ENCODE results near the gene SYT9.

Gene SYT9

DNA sequence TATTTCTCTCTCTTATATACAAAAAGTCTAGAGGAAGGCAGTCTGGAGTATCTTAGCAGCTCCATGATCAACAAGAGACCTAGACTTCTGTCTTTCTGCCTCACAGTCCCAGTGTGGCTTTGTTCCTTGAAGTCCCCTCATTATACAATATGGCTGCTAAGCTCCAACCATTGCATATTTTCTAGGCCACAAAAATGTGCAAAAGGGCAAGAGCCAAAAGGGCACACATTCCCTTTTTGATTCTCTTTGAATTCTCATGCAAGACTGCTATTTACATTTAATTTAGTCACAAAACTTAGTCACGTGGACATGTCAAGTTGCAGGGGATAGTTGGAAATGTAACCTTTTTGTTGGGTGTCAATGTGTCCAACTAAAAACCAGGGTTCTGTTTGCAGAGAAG lies 169.4 kb downstream of the SYT9 start:
- no peak for DNase-seq (ENCODE audit: low read depth in 2 of 3, low spot score in 1 of 3)

DNA sequence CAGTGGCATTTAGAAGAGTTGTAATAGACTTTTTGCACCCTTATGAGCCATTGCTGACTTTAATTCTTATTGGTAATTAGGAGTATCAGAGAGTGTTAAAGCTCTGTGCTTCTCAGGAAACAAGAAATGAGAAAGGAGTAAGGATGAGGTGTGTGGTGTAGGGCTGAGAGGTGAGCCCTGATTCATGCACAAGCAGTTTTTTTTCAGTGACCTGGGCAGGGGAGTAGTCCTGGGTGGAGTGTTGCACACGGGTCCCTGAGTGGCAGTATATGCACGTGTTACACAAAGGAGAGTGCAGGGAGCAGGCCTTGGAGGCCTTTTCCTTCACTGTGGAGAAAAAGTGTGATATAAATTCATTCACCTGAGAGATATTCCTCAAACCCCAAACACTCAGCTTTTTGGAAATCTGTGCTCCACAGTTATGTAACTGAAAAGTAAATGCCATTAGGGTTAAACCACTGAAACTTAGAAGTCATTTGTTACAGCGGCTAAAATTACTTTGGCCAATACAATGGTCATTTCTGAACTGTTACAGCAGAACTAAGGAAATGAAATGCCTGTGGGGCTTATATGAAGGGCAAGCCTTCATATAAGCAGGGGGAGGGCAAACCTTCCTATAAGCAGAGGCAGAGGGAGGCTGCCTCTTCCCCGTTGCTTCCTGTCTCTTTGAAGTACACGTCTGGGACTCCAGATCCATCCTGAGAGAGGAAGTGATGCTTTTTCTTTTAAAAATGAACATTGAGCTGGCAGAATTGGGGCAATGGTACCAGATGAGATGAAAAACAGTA lies 171.0 kb downstream of the SYT9 start:
- DNase-seq (ENCODE audit: low read depth in 2 of 3, low spot score in 1 of 3) = no peak

DNA sequence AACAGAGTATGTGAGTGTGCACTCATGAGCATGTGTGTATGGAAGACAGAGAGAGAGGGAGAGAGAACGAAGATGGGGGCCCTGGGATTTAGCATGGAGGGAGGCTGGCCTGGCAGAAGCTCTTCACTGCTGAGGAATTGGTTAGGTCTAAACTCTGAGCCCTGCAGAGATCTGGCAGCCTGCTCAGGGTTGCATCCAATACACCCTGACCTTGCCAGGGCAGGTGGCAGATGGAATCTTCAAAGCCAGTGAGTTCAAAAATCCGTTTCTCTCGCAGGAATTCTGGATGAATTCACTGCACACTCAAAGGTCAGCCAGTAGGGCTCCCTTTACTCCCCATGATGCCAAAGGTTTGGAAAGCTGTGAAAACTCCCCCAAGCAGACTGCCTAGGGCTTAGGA lies 172.2 kb downstream of the SYT9 start:
- DNase-seq (ENCODE audit: low read depth in 2 of 3, low spot score in 1 of 3) = no peak

DNA sequence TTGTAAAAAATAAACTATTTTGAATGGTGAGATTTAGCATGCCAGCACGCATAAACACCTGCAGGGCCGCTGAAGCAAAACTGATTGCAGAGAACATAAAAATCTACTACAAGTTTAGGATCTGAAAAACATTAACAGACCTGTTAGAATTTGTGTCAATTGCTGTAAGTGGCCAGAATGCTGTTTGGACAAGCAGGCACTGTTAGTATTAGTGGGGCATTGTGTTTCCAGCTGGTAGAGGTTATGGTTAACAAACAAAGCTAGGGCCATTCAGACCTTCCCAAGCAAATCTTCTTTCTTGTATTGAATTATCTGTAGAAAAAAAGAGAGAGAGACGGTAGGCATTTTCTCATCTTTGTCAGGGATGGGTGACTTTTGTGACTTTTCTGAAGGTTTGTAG lies 176.0 kb downstream of the SYT9 start:
- no peak for DNase-seq (ENCODE audit: low read depth in 2 of 3, low spot score in 1 of 3)

DNA sequence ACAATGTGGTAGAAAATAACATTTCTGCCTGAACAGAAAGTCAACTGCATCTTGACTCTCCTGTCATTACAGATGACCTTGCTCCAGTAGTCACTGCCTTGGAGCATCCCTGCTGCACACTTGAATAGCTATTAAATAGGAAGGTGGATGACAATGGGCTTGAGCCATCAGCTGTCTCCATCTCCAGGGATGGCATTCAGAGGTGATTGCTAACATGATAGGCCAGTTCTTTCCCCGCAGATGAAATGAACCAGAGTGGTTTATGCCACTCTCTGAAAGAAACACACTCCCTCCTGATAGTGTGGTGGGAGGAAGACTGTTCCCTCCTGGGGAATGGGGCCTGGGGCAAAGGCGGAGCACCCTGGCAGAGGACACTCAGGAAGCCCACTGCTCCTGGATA lies 176.5 kb downstream of the SYT9 start:
- no peak for DNase-seq (ENCODE audit: low read depth in 2 of 3, low spot score in 1 of 3)

DNA sequence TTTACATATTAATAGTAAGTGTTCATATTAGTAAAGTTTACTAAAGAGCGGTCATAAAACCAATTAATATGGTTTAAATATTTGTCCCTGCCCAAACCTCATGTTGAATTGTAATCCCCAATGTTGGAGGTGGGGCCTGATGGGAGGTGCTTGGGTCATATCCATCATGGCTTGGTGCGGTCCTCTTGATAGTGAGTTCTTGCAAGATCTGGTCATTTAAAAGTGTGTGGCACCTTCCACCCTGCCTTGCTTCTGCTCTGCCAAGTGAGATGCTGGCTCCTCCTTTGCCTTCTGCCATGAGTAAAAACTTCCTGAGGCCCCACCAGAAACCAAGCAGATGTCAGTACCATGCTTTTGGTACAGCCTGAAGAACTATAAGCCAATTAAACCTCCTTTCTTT lies 178.8 kb downstream of the SYT9 start:
- DNase-seq (ENCODE audit: low read depth in 2 of 3, low spot score in 1 of 3) = no peak

DNA sequence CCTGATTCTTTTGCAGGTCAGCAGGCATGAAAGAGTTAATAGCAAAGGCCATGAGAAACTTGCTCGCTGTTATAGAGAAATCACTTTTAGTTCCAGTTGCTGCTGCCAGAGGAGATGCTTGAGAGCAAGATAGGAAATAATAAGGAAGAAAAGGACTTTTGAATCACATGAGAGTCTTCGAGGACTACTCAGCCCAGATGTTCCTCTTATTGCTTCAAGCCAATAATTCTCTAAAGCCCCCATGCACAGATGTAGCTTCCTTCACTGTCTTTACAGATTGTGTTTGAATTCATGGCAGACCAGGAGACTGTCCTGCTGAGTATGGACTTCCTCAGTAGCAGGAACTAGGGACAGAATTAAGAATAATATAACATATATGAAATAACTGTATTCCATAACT lies 183.5 kb downstream of the SYT9 start:
- no peak for DNase-seq (ENCODE audit: low read depth in 2 of 3, low spot score in 1 of 3)

DNA sequence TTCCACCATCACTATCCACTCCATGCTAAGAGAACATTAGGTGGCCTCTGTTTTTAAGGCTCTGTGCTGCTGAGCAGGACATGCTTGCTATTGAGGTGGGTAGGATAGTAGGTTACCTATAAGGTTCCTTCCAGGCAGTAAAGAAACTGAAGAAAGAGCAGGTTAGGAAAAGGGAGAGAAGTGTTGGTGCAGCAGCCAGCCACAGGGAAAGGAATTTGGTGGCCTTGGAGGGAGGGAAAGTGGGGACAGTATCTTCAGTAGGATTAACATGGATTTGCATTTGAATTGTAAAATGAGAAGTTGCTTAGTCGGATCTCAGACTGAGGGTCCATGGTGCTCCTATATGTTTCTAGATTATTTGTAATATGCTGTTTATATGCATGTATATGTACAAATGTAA lies 184.4 kb downstream of the SYT9 start:
- DNase-seq (ENCODE audit: low read depth in 2 of 3, low spot score in 1 of 3) = no peak

DNA sequence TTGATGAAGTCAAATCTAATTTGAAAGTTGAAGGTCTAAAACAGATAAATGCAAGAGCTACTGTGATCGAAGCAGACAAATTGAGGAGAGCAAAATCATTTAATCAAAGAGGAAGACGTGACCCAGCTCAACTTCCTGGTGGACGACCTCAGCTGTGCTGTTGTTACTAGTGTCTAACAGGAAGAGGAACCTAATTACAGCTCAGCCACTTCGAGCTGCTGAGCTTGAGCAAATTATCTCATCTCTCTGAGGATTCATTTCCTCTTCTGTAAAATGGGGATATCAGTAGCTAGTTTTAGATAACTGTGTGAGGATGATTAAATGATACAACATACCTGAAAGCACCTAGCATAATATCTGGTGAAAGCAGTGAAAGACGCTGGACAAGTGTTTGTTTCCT lies 185.0 kb downstream of the SYT9 start:
- DNase-seq (ENCODE audit: low read depth in 2 of 3, low spot score in 1 of 3) = peak in 1 of 3 donors; percentile 2

DNA sequence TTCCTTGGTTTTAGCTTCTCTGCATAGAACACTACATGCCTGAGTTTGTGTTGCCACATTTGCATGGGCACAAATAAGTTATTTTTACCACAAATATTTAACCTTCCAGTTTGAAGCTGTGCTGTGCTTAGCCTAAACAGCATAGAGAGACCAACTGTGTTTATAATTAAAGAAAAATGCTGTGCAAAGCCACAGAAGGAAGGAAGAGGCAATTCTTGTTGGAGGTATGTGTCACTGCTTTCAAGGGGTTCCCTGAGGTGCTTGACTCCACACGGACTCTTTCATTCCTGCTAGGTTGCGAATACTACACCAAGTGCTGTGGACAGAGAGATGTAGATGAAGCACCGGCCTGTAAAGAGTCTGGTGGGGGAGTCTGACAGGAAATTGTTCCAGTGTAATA lies 186.0 kb downstream of the SYT9 start:
- DNase-seq (ENCODE audit: low read depth in 2 of 3, low spot score in 1 of 3) = no peak

DNA sequence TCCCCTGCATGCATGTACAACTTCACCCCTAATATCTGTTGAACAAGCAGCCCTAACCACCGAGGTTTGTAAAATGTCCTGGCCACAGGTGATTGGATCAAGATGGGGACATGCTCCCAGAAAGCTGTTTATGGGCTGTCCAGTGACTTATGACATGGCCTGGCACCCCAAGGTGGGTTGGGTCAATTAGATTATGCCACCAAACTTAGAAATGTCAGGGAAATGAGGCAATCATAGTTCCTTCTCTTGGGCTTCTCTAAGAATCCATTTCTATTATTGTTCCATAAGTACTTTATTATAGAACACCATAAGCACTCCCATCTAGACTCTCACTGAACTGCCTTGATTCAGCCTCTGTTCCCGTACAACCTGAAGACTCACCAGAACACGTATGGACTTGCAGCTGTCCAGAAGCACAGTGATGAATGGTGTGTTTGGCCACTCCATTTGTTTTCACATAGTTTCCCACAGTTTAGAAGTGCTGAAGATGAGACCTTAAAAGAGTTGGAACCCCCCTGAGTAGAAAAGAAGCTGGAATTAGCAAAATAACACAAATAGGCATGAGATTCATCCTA lies 188.1 kb downstream of the SYT9 start:
- DNase-seq (ENCODE audit: low read depth in 2 of 3, low spot score in 1 of 3) = no peak

DNA sequence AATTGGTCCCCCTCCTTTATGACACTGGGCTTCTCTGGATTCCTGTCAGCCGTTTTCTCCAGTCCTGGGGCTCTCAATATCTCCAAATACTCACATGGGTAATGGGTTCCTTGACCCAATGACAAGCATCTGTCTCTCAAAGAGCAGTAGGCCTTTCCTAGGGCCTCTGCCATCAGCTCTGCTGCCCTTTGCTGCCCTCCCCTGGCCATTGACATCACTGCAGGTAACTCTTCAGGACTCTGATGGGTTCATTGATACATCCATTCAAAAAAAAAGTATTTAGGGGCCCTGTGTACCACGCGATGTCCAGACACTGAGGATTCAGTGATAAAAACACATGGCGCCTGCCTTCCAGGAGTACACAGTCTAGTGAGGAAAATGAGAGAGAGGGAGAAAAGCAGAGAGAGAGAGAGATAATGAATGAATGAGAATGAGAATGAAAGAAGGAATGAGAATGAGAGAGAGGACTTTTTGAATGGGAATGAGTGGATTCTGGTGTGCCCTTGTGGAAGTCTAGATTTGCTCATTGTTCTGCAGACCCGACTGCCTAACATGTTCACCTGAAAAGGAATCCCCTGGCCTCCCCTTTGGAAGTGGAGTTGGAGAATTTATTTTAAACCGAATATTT lies 191.0 kb downstream of the SYT9 start:
- peak; percentile 58 to 74 (median 63) for DNase-seq (ENCODE audit: low read depth in 2 of 3, low spot score in 1 of 3)

DNA sequence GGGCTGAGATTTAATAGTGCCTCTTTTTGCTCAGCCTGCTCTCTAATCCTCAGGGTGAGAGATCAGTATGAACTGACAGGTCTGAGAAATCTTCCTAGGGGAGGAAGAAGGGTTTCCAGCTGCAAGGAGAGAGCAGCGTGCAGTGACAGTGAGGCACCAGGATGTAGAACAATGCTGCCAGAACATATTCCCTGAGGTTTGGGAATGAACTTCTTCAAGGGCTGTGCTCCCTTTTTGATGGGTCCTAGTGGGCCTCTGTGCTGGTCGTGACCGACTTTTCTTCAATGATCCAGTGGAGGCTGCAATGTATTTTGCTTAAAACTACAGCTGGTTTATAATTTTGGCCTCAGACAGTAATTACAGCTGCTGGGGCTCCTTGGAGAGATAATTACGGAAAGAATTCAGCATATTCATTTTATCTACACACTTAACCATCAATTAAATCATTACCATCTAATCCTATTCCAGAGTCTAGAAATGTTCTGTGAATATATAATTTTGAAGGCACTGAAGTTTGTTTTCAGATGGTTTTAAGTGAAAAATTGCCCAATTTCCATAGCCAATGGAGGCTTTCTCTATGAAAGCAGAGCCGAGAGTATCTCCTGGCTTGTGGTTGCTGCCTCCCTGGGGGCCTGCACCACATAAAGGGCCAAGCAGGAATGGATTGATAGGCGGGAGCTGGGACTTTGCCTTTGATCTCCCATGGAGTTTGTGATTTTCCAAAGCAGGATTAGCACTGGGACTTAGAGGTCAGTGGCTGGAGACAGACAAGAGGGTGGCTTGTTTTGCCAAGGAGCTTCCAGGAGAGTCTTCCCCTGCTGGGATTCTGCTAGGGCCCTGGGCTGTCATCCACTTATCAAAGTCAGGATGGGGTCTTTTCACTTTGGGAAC lies 192.6 kb downstream of the SYT9 start:
- DNase-seq (ENCODE audit: low read depth in 2 of 3, low spot score in 1 of 3) = no peak

DNA sequence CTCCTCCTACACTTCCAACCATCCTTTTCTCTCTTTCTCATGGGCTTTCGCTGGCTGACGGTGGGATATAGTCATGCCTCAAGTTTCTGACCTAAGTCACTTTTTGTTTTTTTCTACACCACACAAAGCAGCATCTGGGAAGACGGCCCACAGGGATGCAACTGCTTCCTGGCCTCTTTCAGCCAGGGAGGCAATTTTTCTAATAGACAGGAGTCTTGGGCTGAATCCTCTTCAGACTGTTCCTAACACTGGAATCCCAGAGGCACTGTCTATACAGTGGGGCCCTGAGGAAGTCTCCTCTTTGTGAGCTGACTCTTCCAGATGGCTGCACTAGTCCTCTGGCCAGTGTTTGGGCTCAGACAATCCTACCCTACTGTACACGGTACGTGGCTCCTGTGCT lies 193.9 kb downstream of the SYT9 start:
- DNase-seq (ENCODE audit: low read depth in 2 of 3, low spot score in 1 of 3) = no peak

DNA sequence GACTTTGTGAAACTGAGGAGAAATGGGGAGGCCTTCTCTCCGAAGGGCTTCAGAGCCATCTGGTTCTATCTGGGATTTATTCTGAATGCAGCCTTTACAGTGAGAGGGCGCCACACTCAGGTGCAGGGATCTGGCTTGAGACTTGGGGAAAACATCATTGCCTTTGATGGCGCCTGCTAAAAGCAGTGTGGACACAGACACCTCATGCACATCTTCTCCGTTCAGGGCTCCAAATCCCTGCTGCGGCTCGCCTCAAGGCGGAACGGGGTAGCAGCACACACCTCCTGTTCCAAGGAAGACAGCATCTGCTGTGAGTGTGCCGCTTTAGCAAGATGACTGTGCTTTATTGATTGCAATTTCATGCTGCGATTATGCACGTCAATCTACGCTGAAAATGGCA lies 196.5 kb downstream of the SYT9 start:
- DNase-seq (ENCODE audit: low read depth in 2 of 3, low spot score in 1 of 3) = no peak

DNA sequence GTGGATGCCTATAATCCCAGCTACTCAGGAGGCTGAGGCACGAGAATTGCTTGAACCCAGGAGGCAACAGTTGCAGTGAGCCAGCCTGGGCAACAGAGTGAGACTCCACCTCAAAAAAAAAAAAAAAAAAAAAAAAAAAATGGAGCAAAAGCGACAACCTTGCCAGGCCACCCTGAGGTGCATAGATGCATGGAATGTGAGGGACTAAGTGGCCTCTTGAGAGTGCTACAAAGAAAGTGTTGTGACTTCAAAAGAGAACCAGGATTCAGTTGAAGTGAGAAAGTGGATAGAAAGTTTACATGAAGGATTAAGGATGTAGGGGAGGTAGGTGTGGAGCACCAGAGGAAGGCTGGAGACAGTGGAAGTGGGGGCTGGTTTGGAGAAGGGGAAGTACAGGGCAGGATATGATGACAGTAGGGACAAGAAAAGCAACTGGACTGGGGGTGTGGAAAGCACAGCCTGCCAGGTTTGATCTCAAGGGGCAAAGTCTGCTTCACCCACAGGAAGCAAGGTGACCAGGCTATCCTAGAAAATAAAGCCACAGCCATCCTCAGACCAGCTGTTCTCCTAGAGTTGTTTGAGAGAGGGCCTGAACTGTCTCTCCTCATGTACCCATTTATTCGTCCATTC lies 197.6 kb downstream of the SYT9 start:
- no peak for DNase-seq (ENCODE audit: low read depth in 2 of 3, low spot score in 1 of 3)

DNA sequence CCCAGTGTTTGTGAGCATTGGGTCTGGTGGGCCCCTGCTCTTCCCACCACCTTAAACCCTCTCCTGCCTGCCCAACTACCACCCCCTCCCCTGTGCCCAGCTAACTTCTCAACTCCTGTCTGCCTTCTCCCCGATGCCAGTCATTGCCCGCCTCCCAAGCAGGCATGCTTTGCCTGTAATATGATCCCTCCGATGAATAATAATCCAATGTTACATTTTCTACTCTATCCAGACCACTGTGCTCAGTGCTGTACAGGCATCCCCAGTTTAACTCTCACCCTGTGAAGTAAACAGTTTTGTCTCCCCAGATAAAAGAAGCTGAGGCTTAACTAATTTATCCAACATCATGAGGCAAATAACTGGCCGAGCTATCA lies 198.1 kb downstream of the SYT9 start:
- no peak for DNase-seq (ENCODE audit: low read depth in 2 of 3, low spot score in 1 of 3)

DNA sequence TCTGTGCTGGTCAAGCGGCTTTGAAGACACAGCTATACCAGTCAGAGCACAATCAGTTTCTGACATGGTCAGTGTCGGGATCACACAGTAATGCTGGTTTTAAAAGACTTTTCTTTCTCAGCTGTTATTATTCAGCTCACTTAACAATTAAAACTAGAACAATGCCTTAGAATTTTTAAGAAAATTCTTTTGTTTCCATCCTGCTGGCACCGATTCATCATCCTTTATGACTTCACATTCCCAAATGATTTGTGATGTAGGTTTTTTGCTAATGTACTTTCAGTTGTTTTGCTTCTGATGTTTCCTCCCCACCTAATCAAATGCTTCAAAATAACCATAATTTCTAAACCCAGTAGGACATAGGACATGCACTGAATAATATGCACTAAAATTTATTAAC lies 199.1 kb downstream of the SYT9 start:
- DNase-seq (ENCODE audit: low read depth in 2 of 3, low spot score in 1 of 3) = no peak

DNA sequence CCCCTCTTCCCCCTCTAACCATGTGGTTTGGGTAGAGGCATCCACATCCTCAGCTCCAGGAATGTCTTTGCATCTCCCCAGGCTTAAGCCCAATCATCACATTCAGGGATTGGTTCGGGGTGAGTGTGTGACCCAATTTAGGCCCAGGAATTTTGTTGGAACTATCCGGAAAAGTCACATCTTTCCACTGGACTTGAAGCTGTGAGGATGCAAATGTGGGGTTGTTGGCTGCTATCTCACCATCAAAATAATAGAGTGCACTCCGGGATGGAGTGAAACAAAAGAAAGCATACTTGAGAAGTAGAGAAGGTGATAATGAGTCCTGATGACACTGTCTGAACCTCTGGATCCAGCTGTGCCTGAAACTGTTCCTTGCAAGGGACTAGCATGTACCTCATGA lies 199.8 kb downstream of the SYT9 start:
- no peak for DNase-seq (ENCODE audit: low read depth in 2 of 3, low spot score in 1 of 3)

DNA sequence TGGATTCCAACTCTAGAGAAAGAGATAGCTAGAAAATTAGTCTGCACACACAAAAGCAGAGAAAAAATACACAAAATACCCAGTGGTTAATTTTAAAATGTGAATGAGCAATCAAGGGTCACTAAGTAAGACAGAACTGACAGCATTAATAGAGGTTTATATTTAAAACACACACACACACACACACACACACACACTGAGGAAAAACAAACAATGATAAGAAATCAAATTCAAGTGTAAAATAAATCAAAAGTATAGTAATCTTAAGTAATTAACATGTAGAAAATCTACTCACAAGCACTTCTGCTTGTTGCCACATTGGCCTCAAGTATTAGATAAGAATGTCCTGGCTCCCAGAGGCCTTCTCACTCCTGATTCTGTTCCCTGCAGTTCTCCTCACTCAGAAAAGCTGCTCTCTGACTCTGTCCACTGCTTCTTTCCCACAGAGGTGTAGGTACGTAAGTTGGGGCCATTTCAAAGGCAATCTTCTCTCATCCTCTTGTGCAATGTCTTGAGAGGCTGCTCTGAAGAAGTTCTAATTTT lies 200.3 kb downstream of the SYT9 start:
- DNase-seq (ENCODE audit: low read depth in 2 of 3, low spot score in 1 of 3) = no peak

DNA sequence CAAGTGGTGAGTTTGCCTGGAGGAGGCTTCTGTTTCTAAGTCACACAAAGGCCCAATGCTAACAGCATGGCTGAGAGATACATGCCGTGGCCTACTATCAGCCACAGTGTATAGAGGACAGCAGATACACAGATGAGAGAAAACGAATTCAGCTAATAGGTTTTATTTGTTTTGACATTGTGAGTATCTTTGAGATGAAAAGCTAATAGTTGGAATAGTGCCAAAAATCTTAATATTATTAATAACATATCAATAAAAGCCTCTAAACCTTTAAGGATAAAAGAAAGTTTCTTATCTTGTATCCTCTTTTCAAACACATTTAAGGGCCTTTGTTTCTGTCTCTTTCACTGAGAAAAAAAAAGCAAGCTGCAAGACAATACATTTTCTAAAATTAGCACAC lies 203.2 kb downstream of the SYT9 start:
- DNase-seq (ENCODE audit: low read depth in 2 of 3, low spot score in 1 of 3) = no peak

Data from stimulated activated CD4-positive, alpha-beta T cell treated with anti-CD3 and anti-CD28 coated beads, Interleukin-12 subunit alpha, Interleukin-12 subunit beta, amount 100 ng/mL, for 48 hours (primary cell).